MM.1S (cell line): Measurements from ENCODE around the gene FMOD.

ENCODE experiments used
- DNase-seq: peaks from one replicate; pipeline ENCODE4 v3.0.0-alpha.2; 2015
- H2AFZ ChIP-seq: fragments of 300-600 bp; sonication (generic); 2 replicates; pipeline ENCODE4 v1.6.0; 2016; ENCODE audit warnings: antibody characterized with exemption, low read length
- H3F3A ChIP-seq: fragments of 300-600 bp; sonication (generic); 2 replicates; pipeline ENCODE4 v1.6.1; 2016; ENCODE audit warnings: mild to moderate bottlenecking, antibody characterized with exemption, low read length, moderate library complexity, mixed read lengths; ENCODE audit not compliant: insufficient read depth
- H3K27ac ChIP-seq: fragments of 300-600 bp; sonication (generic); 2 replicates; pipeline ENCODE4 v1.5.1; 2016; ENCODE audit warnings: mild to moderate bottlenecking, low read length
- H3K27me3 ChIP-seq: fragments of 300-600 bp; sonication (generic); replicated peaks from 2 replicates; pipeline ENCODE4 v1.6.0; 2016; ENCODE audit warnings: low read length; ENCODE audit not compliant: insufficient read depth
- H3K36me3 ChIP-seq: fragments of 300-600 bp; sonication (generic); replicated peaks from 2 replicates; pipeline ENCODE4 v1.6.1; 2016; ENCODE audit warnings: mild to moderate bottlenecking, low read length, mixed read lengths; ENCODE audit not compliant: insufficient read depth
- H3K4me1 ChIP-seq: fragments of 300-600 bp; sonication (generic); 2 replicates; pipeline ENCODE4 v1.6.1; 2016; ENCODE audit warnings: low read length, mixed read lengths
- H3K4me2 ChIP-seq: fragments of 300-600 bp; sonication (generic); 2 replicates; pipeline ENCODE4 v1.6.0; 2016; ENCODE audit warnings: low read depth, low read length
- H3K4me3 ChIP-seq: fragments of 300-600 bp; sonication (generic); 2 replicates; pipeline ENCODE4 v1.5.1; 2016; ENCODE audit warnings: low read length, mixed read lengths
- H3K79me2 ChIP-seq: fragments of 300-600 bp; sonication (generic); 2 replicates; pipeline ENCODE4 v1.6.1; 2016; ENCODE audit warnings: mixed run types, low read length, mixed read lengths
- H3K9ac ChIP-seq: fragments of 300-600 bp; sonication (generic); 2 replicates; pipeline ENCODE4 v1.6.1; 2016; ENCODE audit warnings: low read length, mixed read lengths
- H3K9me2 ChIP-seq: fragments of 300-600 bp; sonication (generic); replicated peaks from 2 replicates; pipeline ENCODE4 v1.6.1; 2016; ENCODE audit warnings: mild to moderate bottlenecking, low read length, mixed read lengths; ENCODE audit not compliant: insufficient read depth
- H3K9me3 ChIP-seq: fragments of 300-600 bp; sonication (generic); replicated peaks from 2 replicates; pipeline ENCODE4 v1.6.1; 2016; ENCODE audit warnings: mild to moderate bottlenecking, low read length, mixed read lengths; ENCODE audit not compliant: insufficient read depth
- H4K20me1 ChIP-seq: fragments of 300-600 bp; sonication (generic); 2 replicates; pipeline ENCODE4 v1.6.1; 2016; ENCODE audit warnings: mild to moderate bottlenecking, low read length, moderate library complexity, mixed read lengths; ENCODE audit not compliant: insufficient read depth
- EZH2 ChIP-seq: fragments of 300-600 bp; sonication (generic); optimal IDR thresholded peaks from 2 replicates; pipeline ENCODE3; 2017; ENCODE audit warnings: low read depth, mild to moderate bottlenecking, antibody characterized with exemption, low read length, mixed read lengths
- EZH2phosphoT487 ChIP-seq: fragments of 300-600 bp; sonication (generic); IDR thresholded peaks from 2 replicates; pipeline ENCODE4 v1.6.1; 2018; ENCODE audit warnings: antibody characterized with exemption, low read length
- TF ChIP-seq, protein P1 (sequence below): fragments of 300-600 bp; sonication (generic); IDR thresholded peaks from 2 replicates; pipeline ENCODE4 v1.5.1; 2016; ENCODE audit warnings: antibody characterized with exemption, low read length, mixed read lengths

FMOD gene

GRCh38 chr1:203390298-203390697, 39.4 kb upstream of the FMOD start:
- Histone ChIP-seq H3K27ac (no peak overlapping the region), H3K4me1 (no peaks in the 10 kb centered on the region), H2AFZ (no peak overlapping the region), H3K9me2 (no peaks in the 10 kb centered on the region), H3K9ac (no peak overlapping the region), H3K9me3 (no peaks in the 10 kb centered on the region), H3K36me3 (no peaks in the 10 kb centered on the region), H3F3A (no peaks in the 10 kb centered on the region), H4K20me1 (no peaks in the 10 kb centered on the region), H3K27me3 (no peaks in the 10 kb centered on the region), H3K79me2 (no peaks in the 10 kb centered on the region), H3K4me3 (no peak overlapping the region), H3K4me2 (no peak overlapping the region)
- DNase-seq = no peak
- TF ChIP-seq, protein P1, sequence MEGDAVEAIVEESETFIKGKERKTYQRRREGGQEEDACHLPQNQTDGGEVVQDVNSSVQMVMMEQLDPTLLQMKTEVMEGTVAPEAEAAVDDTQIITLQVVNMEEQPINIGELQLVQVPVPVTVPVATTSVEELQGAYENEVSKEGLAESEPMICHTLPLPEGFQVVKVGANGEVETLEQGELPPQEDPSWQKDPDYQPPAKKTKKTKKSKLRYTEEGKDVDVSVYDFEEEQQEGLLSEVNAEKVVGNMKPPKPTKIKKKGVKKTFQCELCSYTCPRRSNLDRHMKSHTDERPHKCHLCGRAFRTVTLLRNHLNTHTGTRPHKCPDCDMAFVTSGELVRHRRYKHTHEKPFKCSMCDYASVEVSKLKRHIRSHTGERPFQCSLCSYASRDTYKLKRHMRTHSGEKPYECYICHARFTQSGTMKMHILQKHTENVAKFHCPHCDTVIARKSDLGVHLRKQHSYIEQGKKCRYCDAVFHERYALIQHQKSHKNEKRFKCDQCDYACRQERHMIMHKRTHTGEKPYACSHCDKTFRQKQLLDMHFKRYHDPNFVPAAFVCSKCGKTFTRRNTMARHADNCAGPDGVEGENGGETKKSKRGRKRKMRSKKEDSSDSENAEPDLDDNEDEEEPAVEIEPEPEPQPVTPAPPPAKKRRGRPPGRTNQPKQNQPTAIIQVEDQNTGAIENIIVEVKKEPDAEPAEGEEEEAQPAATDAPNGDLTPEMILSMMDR = no peak
- TF ChIP-seq EZH2 = no peak
- no peak for TF ChIP-seq EZH2phosphoT487

DNA sequence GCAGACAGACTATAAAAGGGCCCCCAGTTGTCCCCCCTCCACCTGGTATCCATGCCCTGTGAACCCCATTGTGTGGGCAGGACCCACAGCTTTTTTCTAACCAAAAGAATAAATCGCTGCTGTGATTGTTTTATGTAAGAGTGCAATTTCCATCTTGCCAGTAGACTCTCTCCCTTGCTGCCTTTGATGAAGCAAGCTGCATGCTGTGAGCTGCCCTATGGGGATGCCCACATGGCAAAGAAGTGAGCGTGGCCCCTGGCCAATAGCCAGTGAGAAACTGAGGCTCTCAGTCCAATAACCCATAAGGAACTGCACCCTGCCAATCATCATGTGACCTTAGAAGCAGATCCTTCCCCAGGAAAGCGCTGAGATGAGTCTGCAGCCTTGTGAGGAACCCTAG, 37.8 kb upstream of the FMOD start:
- TF ChIP-seq EZH2phosphoT487 (no peak), EZH2 (no peak)
- TF ChIP-seq, protein P1 = no peak
- DNase-seq = no peak

DNA sequence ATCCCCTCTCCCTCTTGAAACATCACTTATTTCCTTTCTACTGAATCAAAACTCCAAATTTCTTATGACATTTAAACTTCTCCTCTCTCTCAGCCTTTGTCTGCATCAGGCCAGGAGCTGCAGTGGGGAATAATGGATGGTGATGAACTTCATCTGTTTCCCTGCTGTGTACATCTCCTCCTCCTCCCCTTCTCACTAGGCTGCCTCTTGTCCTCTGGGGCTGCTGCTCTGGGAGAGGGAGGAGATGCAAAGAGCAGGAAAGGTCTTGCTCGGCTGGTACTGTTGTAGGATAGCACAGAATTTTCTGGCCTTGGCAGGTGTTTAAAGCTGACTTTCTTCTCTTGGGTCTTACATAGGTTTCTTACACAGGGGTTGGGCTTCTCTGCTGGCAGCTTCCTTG, 31.1 kb upstream of the FMOD start:
- Histone ChIP-seq H3K27ac (no peak overlapping the region), H3K4me3 (no peak overlapping the region), H3K4me1 (peaks cover 15% of the 10 kb centered on the region), H3K27me3 (no peaks in the 10 kb centered on the region), H3K9me2 (no peaks in the 10 kb centered on the region), H4K20me1 (no peaks in the 10 kb centered on the region), H3K9me3 (no peaks in the 10 kb centered on the region), H3F3A (0 out of 2 replicates have a peak, but pooled peaks cover 3% of the 10 kb centered on the region), H2AFZ (no peak overlapping the region), H3K4me2 (no peak overlapping the region), H3K36me3 (no peaks in the 10 kb centered on the region), H3K9ac (no peak overlapping the region), H3K79me2 (no peaks in the 10 kb centered on the region)
- no peak for DNase-seq
- TF ChIP-seq EZH2 = no peak
- TF ChIP-seq, protein P1 = no peak
- TF ChIP-seq EZH2phosphoT487 = no peak

More for the DNA sequence above, 37.8 kb upstream of the FMOD start:
- H3K36me3 ChIP-seq = no peaks in the 10 kb centered on the region
- H3F3A ChIP-seq = no peaks in the 10 kb centered on the region
- H3K4me1 ChIP-seq = no peaks in the 10 kb centered on the region
- H3K9ac ChIP-seq = no peak overlapping the region
- H3K27ac ChIP-seq = no peak overlapping the region
- H3K27me3 ChIP-seq = no peaks in the 10 kb centered on the region
- H3K4me2 ChIP-seq = no peak overlapping the region
- H3K9me2 ChIP-seq = no peaks in the 10 kb centered on the region
- H3K9me3 ChIP-seq = no peaks in the 10 kb centered on the region
- H4K20me1 ChIP-seq = no peaks in the 10 kb centered on the region
- no peak overlapping the region for H3K4me3 ChIP-seq
- no peak overlapping the region for H2AFZ ChIP-seq
- no peaks in the 10 kb centered on the region for H3K79me2 ChIP-seq
